K562 (cell line): ENCODE measurements around the gene ZMIZ1. TPM values are rescaled to one million over a fixed set of nuclear protein-coding genes. Genes with fewer than 3 reads are reported as not detected.

Experiments
- BMI1 ChIP-seq: fragments of 150-350 bp; IDR thresholded peaks from 2 replicates; pipeline ENCODE4 v1.6.1; 2014; ENCODE audit warnings: low read length
- DPF2 ChIP-seq: fragments of 450-650 bp; IDR thresholded peaks from 2 replicates; pipeline ENCODE4 v1.6.1; 2016
- ELF1 ChIP-seq: fragments of 200-800 bp; sonication (Bioruptor generic); IDR thresholded peaks from 2 replicates; pipeline ENCODE4 v1.6.1; 2016; ENCODE audit warnings: missing genetic modification characterization, missing compliant biosample characterization
- FOXK1 ChIP-seq: sonication (generic); formaldehyde crosslinking; IDR thresholded peaks from 2 replicates; pipeline ENCODE4 v1.8.0; 2022; ENCODE audit warnings: missing genetic modification reagents, mild to moderate bottlenecking, borderline replicate concordance
- FUS ChIP-seq: fragments of 200-400 bp; formaldehyde crosslinking; optimal IDR thresholded peaks from 2 replicates; pipeline ENCODE3; 2017; ENCODE audit warnings: low read depth, low read length
- HMBOX1 ChIP-seq: sonication (generic); IDR thresholded peaks from 2 replicates; pipeline ENCODE4 v1.6.1; 2016
- HNRNPL ChIP-seq: fragments of 200-400 bp; formaldehyde crosslinking; IDR thresholded peaks from 2 replicates; pipeline ENCODE4 v1.6.1; 2017; ENCODE audit warnings: low read depth, mild to moderate bottlenecking, low read length
- JUN ChIP-seq, 2 experiments: sonication (generic) in 1 of 2; formaldehyde crosslinking in 1 of 2; IDR thresholded peaks; 2 replicates each; pipeline versions ENCODE4 v1.6.1 to v1.8.0; 2012 to 2022; ENCODE audit warnings: borderline replicate concordance in 2 of 2, mild to moderate bottlenecking in 2 of 2, improper control_type of control experiment in 1 of 2, low read depth in 1 of 2, low read length in 1 of 2, missing genetic modification reagents in 1 of 2
- KDM2B ChIP-seq: fragments of 250-450 bp; sonication (Bioruptor Pico); IDR thresholded peaks from 2 replicates; pipeline ENCODE4 v1.8.0; 2021; ENCODE audit warnings: mild to moderate bottlenecking, moderate library complexity
- NCOR1 ChIP-seq: fragments of 450-650 bp; IDR thresholded peaks from 2 replicates; pipeline ENCODE4 v1.6.1; 2016; ENCODE audit warnings: mild to moderate bottlenecking, moderate library complexity
- NFIC ChIP-seq: fragments of 450-650 bp; IDR thresholded peaks from 2 replicates; pipeline ENCODE4 v1.6.1; 2017; ENCODE audit warnings: mild to moderate bottlenecking, inconsistent platforms
- POLR2H ChIP-seq: IDR thresholded peaks from 2 replicates; pipeline ENCODE4 v1.6.1; 2016; ENCODE audit warnings: missing genetic modification characterization, low read depth, mild to moderate bottlenecking, control low read depth, missing compliant biosample characterization, moderate library complexity
- PPARD ChIP-seq: fragments of 250-450 bp; sonication (Bioruptor Pico); IDR thresholded peaks from 2 replicates; pipeline ENCODE4 v1.8.0; 2022; ENCODE audit warnings: inconsistent platforms, mild to moderate bottlenecking, moderate library complexity
- RBBP5 ChIP-seq: fragments of 200-600 bp; sonication (generic); IDR thresholded peaks from 2 replicates; pipeline ENCODE4 v1.6.1; 2012; ENCODE audit warnings: borderline replicate concordance, mild to moderate bottlenecking, low read length, control low read depth, inconsistent platforms; ENCODE audit not compliant: insufficient read depth, poor library complexity, severe bottlenecking
- STAG1 ChIP-seq: sonication (generic); formaldehyde crosslinking; IDR thresholded peaks from 2 replicates; pipeline ENCODE4 v1.5.0; 2020; ENCODE audit warnings: missing genetic modification reagents, borderline replicate concordance
- VEZF1 ChIP-seq: fragments of 200-800 bp; sonication (Bioruptor generic); IDR thresholded peaks from 2 replicates; pipeline ENCODE4 v1.6.1; 2017; ENCODE audit warnings: missing genetic modification characterization, missing compliant biosample characterization
- XRCC3 ChIP-seq: fragments of 450-650 bp; IDR thresholded peaks from 2 replicates; pipeline ENCODE4 v1.6.1; 2017; ENCODE audit warnings: mild to moderate bottlenecking, moderate library complexity
- ZNF282 ChIP-seq: sonication (generic); formaldehyde crosslinking; IDR thresholded peaks from 2 replicates; pipeline ENCODE4 v1.8.1; 2023; ENCODE audit warnings: missing genetic modification reagents
- ZNF551 ChIP-seq: fragments of 250-450 bp; sonication (Bioruptor Pico); IDR thresholded peaks from 2 replicates; pipeline ENCODE4 v1.5.0; 2021; ENCODE audit warnings: mild to moderate bottlenecking, moderate library complexity
- polyA plus RNA-seq, 8 experiments: library from polyadenylated mRNA; depleted of rRNA in 4 of 8; stranded (reverse) in 5 of 8; unstranded in 3 of 8; fragments of >200 nt; fragmentation: Nextera tagmentation in 2 of 8; fragmentation: Illumina TruSeq in 1 of 8; extraction: Ambion mirVana in 2 of 8; extraction: Trizol in 1 of 8; gene quantifications; 2 replicates each; pipeline versions ENCODE4 v1.2.1 to v1.2.3, GENCODE V29; 2011 to 2014; ENCODE audit warnings: inconsistent platforms in 1 of 8, missing spikeins in 1 of 8
- total RNA-seq, 7 experiments: library from RNA; depleted of rRNA in 6 of 7; stranded (reverse); fragments of >200 nt in 6 of 7; fragmentation: Illumina TruSeq in 2 of 7; extraction: Trizol in 2 of 7; gene quantifications; 2 replicates each; pipeline versions ENCODE4 v1.2.1 to v1.2.3, GENCODE V29; 2011 to 2021; ENCODE audit warnings: low replicate concordance in 1 of 7
- TF ChIP-seq, protein P1 (sequence below): fragments of 250-450 bp; sonication (Bioruptor Pico); IDR thresholded peaks from 2 replicates; pipeline ENCODE4 v1.5.0; 2022; ENCODE audit warnings: mild to moderate bottlenecking
- TF ChIP-seq, protein P2 (sequence below), 2 experiments: fragments of 200-800 bp in 1 of 2; sonication (Bioruptor generic) in 1 of 2; sonication (generic) in 1 of 2; formaldehyde crosslinking in 1 of 2; IDR thresholded peaks in 1 of 2; conservative IDR thresholded peaks in 1 of 2; 2 replicates each; pipeline versions ENCODE4 v1.5.0 to v1.6.1; 2016 to 2020; ENCODE audit warnings: missing compliant biosample characterization in 1 of 2, missing genetic modification characterization in 1 of 2, missing genetic modification reagents in 1 of 2

The ZMIZ1 gene
- total and polyA plus RNA-seq, 9 of the 15 experiments (the other 6 are each of a cell fraction or from before 2014, with no cell fraction given): 1.0 to 37.3 (median 4.3) TPM

GRCh38 chr10:79084012-79084971, 15.5 kb downstream of the ZMIZ1 start (continued):
- TF ChIP-seq RBBP5: no peak
- no peak for TF ChIP-seq HMBOX1
- peak; percentile 64 for TF ChIP-seq VEZF1 (CRISPR knock-in tag)
- TF ChIP-seq KDM2B (CRISPR knock-in tag): no peak
- TF ChIP-seq, protein P1, sequence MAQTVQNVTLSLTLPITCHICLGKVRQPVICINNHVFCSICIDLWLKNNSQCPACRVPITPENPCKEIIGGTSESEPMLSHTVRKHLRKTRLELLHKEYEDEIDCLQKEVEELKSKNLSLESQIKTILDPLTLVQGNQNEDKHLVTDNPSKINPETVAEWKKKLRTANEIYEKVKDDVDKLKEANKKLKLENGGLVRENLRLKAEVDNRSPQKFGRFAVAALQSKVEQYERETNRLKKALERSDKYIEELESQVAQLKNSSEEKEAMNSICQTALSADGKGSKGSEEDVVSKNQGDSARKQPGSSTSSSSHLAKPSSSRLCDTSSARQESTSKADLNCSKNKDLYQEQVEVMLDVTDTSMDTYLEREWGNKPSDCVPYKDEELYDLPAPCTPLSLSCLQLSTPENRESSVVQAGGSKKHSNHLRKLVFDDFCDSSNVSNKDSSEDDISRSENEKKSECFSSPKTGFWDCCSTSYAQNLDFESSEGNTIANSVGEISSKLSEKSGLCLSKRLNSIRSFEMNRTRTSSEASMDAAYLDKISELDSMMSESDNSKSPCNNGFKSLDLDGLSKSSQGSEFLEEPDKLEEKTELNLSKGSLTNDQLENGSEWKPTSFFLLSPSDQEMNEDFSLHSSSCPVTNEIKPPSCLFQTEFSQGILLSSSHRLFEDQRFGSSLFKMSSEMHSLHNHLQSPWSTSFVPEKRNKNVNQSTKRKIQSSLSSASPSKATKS (CRISPR knock-in tag): peak; percentile 83
- TF ChIP-seq JUN (IDR thresholded peaks at IDR 0.05; ENCODE audit: borderline replicate concordance, low read depth, low read length): 0 out of 2 replicates have a peak, but pooled peaks have one; percentile 19
- TF ChIP-seq JUN (CRISPR knock-in tag; IDR thresholded peaks at IDR 0.05; ENCODE audit: borderline replicate concordance): no peak
- TF ChIP-seq STAG1 (CRISPR knock-in tag): no peak
- TF ChIP-seq HNRNPL: no peak
- TF ChIP-seq DPF2: peak; percentile 72; the same call in 1 of the 2 replicates
- TF ChIP-seq, protein P2, sequence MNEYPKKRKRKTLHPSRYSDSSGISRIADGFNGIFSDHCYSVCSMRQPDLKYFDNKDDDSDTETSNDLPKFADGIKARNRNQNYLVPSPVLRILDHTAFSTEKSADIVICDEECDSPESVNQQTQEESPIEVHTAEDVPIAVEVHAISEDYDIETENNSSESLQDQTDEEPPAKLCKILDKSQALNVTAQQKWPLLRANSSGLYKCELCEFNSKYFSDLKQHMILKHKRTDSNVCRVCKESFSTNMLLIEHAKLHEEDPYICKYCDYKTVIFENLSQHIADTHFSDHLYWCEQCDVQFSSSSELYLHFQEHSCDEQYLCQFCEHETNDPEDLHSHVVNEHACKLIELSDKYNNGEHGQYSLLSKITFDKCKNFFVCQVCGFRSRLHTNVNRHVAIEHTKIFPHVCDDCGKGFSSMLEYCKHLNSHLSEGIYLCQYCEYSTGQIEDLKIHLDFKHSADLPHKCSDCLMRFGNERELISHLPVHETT (CRISPR knock-in tag; conservative IDR thresholded peaks at IDR 0.05 in 1 of 2, IDR thresholded peaks at IDR 0.05 in 1 of 2): peak in 1 of 2 experiments; percentile 95; a peak in 2 of 4 replicates
- TF ChIP-seq XRCC3: no peak
- no peak for TF ChIP-seq FUS
- peak; percentile 83 for TF ChIP-seq ELF1 (tag)
- no peak for TF ChIP-seq NCOR1
- no peak for TF ChIP-seq ZNF282 (CRISPR knock-in tag)
- no peak for TF ChIP-seq PPARD (CRISPR knock-in tag)
- TF ChIP-seq FOXK1 (CRISPR knock-in tag): no peak
- peak; percentile 98 for TF ChIP-seq NFIC
- peak; percentile 79; the same call in 1 of the 2 replicates for TF ChIP-seq BMI1
- TF ChIP-seq POLR2H (tag): no peak
- TF ChIP-seq ZNF551: no peak
